Liver (tissue), 3 donors: Measurements from ENCODE around the gene B3GALT4.

Source experiments
- ATF3 ChIP-seq: IDR thresholded peaks from 2 replicates; pipeline ENCODE4 v1.6.1; 2016; ENCODE audit warnings: antibody characterized with exemption
- CTCF ChIP-seq: fragments of 150-350 bp; IDR thresholded peaks from 2 replicates; pipeline ENCODE4 v1.5.1; 2017; ENCODE audit warnings: improper control_type of control experiment, low read depth, low read length; ENCODE audit not compliant: missing input control
- EGR1 ChIP-seq, 2 donors: IDR thresholded peaks; 2 replicates each; pipeline ENCODE4 v1.6.1; 2016 to 2018; ENCODE audit warnings: antibody characterized with exemption in 2 of 2, low read depth in 2 of 2
- FOXA1 ChIP-seq: IDR thresholded peaks from 2 replicates; pipeline ENCODE4 v1.6.1; 2016; ENCODE audit warnings: antibody characterized with exemption
- FOXA2 ChIP-seq: IDR thresholded peaks from 2 replicates; pipeline ENCODE4 v1.6.1; 2016; ENCODE audit warnings: antibody characterized with exemption
- GABPA ChIP-seq, 2 donors: IDR thresholded peaks in 1 of 2; conservative IDR thresholded peaks in 1 of 2; 2 replicates each; pipeline ENCODE4 v1.6.1; 2016; ENCODE audit warnings: antibody characterized with exemption in 2 of 2, mild to moderate bottlenecking in 1 of 2, moderate library complexity in 1 of 2
- NR2F2 ChIP-seq: IDR thresholded peaks from 2 replicates; pipeline ENCODE4 v1.6.1; 2016; ENCODE audit warnings: antibody characterized with exemption
- RAD21 ChIP-seq, 2 donors: IDR thresholded peaks; 2 replicates each; pipeline ENCODE4 v1.6.1; 2016; ENCODE audit warnings: antibody characterized with exemption in 2 of 2, mild to moderate bottlenecking in 2 of 2
- REST ChIP-seq: IDR thresholded peaks from 2 replicates; pipeline ENCODE4 v1.6.1; 2016; ENCODE audit warnings: antibody characterized with exemption, mild to moderate bottlenecking
- RXRA ChIP-seq, 2 donors: IDR thresholded peaks; 2 replicates each; pipeline ENCODE4 v1.6.1; 2017 to 2018; ENCODE audit warnings: antibody characterized with exemption in 2 of 2, mild to moderate bottlenecking in 1 of 2
- TAF1 ChIP-seq: conservative IDR thresholded peaks from 2 replicates; pipeline ENCODE4 v1.6.1; 2016; ENCODE audit warnings: antibody characterized with exemption, mild to moderate bottlenecking
- YY1 ChIP-seq: IDR thresholded peaks from 2 replicates; pipeline ENCODE4 v1.6.1; 2016; ENCODE audit warnings: antibody characterized with exemption, mild to moderate bottlenecking
- donor health status: healthy.
- donor health status: healthy.

GRCh38 chr6:33314943-33315792, 38.2 kb downstream of the B3GALT4 start:
- TF ChIP-seq CTCF, result no peak
- TF ChIP-seq NR2F2, result no peak
- no peak for TF ChIP-seq GABPA (IDR thresholded peaks at IDR 0.05 in 1 of 2, conservative IDR thresholded peaks at IDR 0.05 in 1 of 2)
- no peak for TF ChIP-seq REST
- no peak for TF ChIP-seq FOXA2
- TF ChIP-seq YY1, result no peak
- TF ChIP-seq RAD21 (IDR thresholded peaks at IDR 0.05), result no peak
- no peak for TF ChIP-seq TAF1
- TF ChIP-seq EGR1 (IDR thresholded peaks at IDR 0.05; ENCODE audit: low read depth in 2 of 2), result no peak
- TF ChIP-seq ATF3, result no peak
- TF ChIP-seq FOXA1, result no peak
- no peak for TF ChIP-seq RXRA (IDR thresholded peaks at IDR 0.05)
